ENCODE data around the gene KPNB1. TPM values are rescaled to one million over a fixed set of nuclear protein-coding genes. Genes with fewer than 3 reads are reported as not detected.
A peak's percentile ranks its signal among the peaks of the same experiment; 100 is the strongest.

Gene KPNB1
- polyA plus RNA-seq, 1 donor (not counting 4 experiments of a cell fraction or from before 2014, with no cell fraction given), result 220 TPM

- no peaks in the 10 kb centered on the region for H3K27me3 ChIP-seq (ENCODE audit: control insufficient read depth, extremely low read depth, insufficient read depth, low read length)
- peaks cover 5% of the 10 kb centered on the region for H3K4me1 ChIP-seq (ENCODE audit: control insufficient read depth, extremely low read depth, insufficient read depth, low read length)
- H2AFZ ChIP-seq (ENCODE audit: control insufficient read depth, low read length), result peak overlapping the region; percentile 23
- no peak overlapping the region for H3K9ac ChIP-seq (ENCODE audit: control insufficient read depth, extremely low read depth, insufficient read depth, low read length)
- no peak for DNase-seq (ENCODE audit: low read depth, low spot score)
- no peaks in the 10 kb centered on the region for H3K36me3 ChIP-seq (ENCODE audit: control insufficient read depth in 2 of 2, extremely low read depth in 1 of 2, insufficient read depth in 2 of 2, low read length in 2 of 2)
- FAIRE-seq, result peak; percentile 36
- H3K9me1 ChIP-seq (ENCODE audit: control insufficient read depth, extremely low read depth, insufficient read depth, low read length), result no peaks in the 10 kb centered on the region
- H3K79me2 ChIP-seq (ENCODE audit: control insufficient read depth, insufficient read depth, low read length), result no peaks in the 10 kb centered on the region
- dilution Hi-C loops (cut with MboI; ENCODE audit: extremely low pct_ligation_motif_present, low sequenced_read_pairs), result no loop called here
- H3K27ac ChIP-seq (ENCODE audit: control insufficient read depth, insufficient read depth, low read length), result no peak overlapping the region
- peak overlapping the region; percentile 29 for H3K4me2 ChIP-seq (ENCODE audit: control insufficient read depth, extremely low read depth, insufficient read depth, low read depth, low read length)
- no peak overlapping the region for H3K4me3 ChIP-seq (ENCODE audit: control insufficient read depth in 2 of 3, extremely low read depth in 1 of 3, insufficient read depth in 2 of 3, low read depth in 1 of 3, low read length in 3 of 3)
- H3K9me3 ChIP-seq (ENCODE audit: control insufficient read depth, low read depth, low read length), result no peaks in the 10 kb centered on the region
- H4K20me1 ChIP-seq (ENCODE audit: control insufficient read depth, extremely low read depth, insufficient read depth, low read length), result no peaks in the 10 kb centered on the region
- TF ChIP-seq CTCF (optimal IDR thresholded peaks at IDR 0.05 in 1 of 3, IDR thresholded peaks at IDR 0.05 in 1 of 3, conservative IDR thresholded peaks at IDR 0.05 in 1 of 3; ENCODE audit: extremely low read depth in 1 of 3, insufficient read depth in 2 of 3, low read length in 3 of 3) (no peak), EZH2 (IDR thresholded peaks at IDR 0.05; ENCODE audit: low read length) (no peak)
These were observed 15.7 kb upstream of the KPNB1 start for GRCh38 chr17:47633996-47634395.

GRCh38 chr17:47634870-47635269, 14.8 kb upstream of the KPNB1 start:
- no peak overlapping the region for H3K4me2 ChIP-seq (ENCODE audit: control insufficient read depth, extremely low read depth, insufficient read depth, low read depth, low read length)
- no peaks in the 10 kb centered on the region for H3K9me1 ChIP-seq (ENCODE audit: control insufficient read depth, extremely low read depth, insufficient read depth, low read length)
- H3K9me3 ChIP-seq (ENCODE audit: control insufficient read depth, low read depth, low read length), result no peaks in the 10 kb centered on the region
- no peaks in the 10 kb centered on the region for H3K36me3 ChIP-seq (ENCODE audit: control insufficient read depth in 2 of 2, extremely low read depth in 1 of 2, insufficient read depth in 2 of 2, low read length in 2 of 2)
- no peak overlapping the region for H3K27ac ChIP-seq (ENCODE audit: control insufficient read depth, insufficient read depth, low read length)
- no peak for DNase-seq (ENCODE audit: low read depth, low spot score)
- no peak overlapping the region for H2AFZ ChIP-seq (ENCODE audit: control insufficient read depth, low read length)
- H3K4me1 ChIP-seq (ENCODE audit: control insufficient read depth, extremely low read depth, insufficient read depth, low read length), result peaks cover 5% of the 10 kb centered on the region
- no peak overlapping the region for H3K9ac ChIP-seq (ENCODE audit: control insufficient read depth, extremely low read depth, insufficient read depth, low read length)
- H3K79me2 ChIP-seq (ENCODE audit: control insufficient read depth, insufficient read depth, low read length), result no peaks in the 10 kb centered on the region
- H3K4me3 ChIP-seq (ENCODE audit: control insufficient read depth in 2 of 3, extremely low read depth in 1 of 3, insufficient read depth in 2 of 3, low read depth in 1 of 3, low read length in 3 of 3), result no peak overlapping the region
- H3K27me3 ChIP-seq (ENCODE audit: control insufficient read depth, extremely low read depth, insufficient read depth, low read length), result no peaks in the 10 kb centered on the region
- FAIRE-seq, result no peak
- H4K20me1 ChIP-seq (ENCODE audit: control insufficient read depth, extremely low read depth, insufficient read depth, low read length), result no peaks in the 10 kb centered on the region
- TF ChIP-seq CTCF (optimal IDR thresholded peaks at IDR 0.05 in 1 of 3, IDR thresholded peaks at IDR 0.05 in 1 of 3, conservative IDR thresholded peaks at IDR 0.05 in 1 of 3; ENCODE audit: extremely low read depth in 1 of 3, insufficient read depth in 2 of 3, low read length in 3 of 3), result no peak
- TF ChIP-seq EZH2 (IDR thresholded peaks at IDR 0.05; ENCODE audit: low read length), result no peak
- dilution Hi-C loops (cut with MboI; ENCODE audit: extremely low pct_ligation_motif_present, low sequenced_read_pairs), result no loop called here

All from keratinocyte (primary cell).